WTC11 (cell line): ENCODE results near the gene CYP27B1. TPM values are rescaled to one million over a fixed set of nuclear protein-coding genes. Genes with fewer than 3 reads are reported as not detected.

ENCODE experiments used
- ATAC-seq: fragments of 200-7000 bp; cut with Tn5 transposase; 2 replicates; pipeline ENCODE4 v1.10.0; 2021; ENCODE audit warnings: mild to moderate bottlenecking, moderate library complexity
- CTCF ChIA-PET: fragments of 300-600 bp; sonication (Branson Sonifier 250); formaldehyde crosslinking; loops from one replicate; lab custom pipeline; 2021; ENCODE audit warnings: antibody characterized with exemption; lab: Charles Lee
- POLR2A ChIA-PET: fragments of 350-600 bp; sonication (Branson Sonifier 250); formaldehyde crosslinking; loops from one replicate; lab custom pipeline; 2021; ENCODE audit warnings: antibody characterized with exemption; lab: Charles Lee
- DNase-seq: peaks from one replicate; pipeline ENCODE4 v3.0.0; 2021; ENCODE audit warnings: low spot score
- H3K27ac Mint-ChIP-seq: 2 replicates; pipeline ENCODE4 v1.8.0; 2021; ENCODE audit warnings: mixed read lengths
- H3K27me3 Mint-ChIP-seq: 2 replicates; pipeline ENCODE4 v1.8.0; 2021; ENCODE audit warnings: low read depth, mild to moderate bottlenecking, moderate library complexity, mixed read lengths
- H3K36me3 Mint-ChIP-seq: 2 replicates; pipeline ENCODE4 v1.8.0; 2021; ENCODE audit warnings: mixed read lengths
- H3K4me1 Mint-ChIP-seq: 2 replicates; pipeline ENCODE4 v1.8.0; 2022; ENCODE audit warnings: mixed read lengths
- H3K4me3 Mint-ChIP-seq: 2 replicates; pipeline ENCODE4 v1.8.0; 2021; ENCODE audit warnings: mild to moderate bottlenecking, moderate library complexity, mixed read lengths
- H3K9me3 Mint-ChIP-seq: 2 replicates; pipeline ENCODE4 v1.8.0; 2021; ENCODE audit warnings: mixed read lengths
- CREB1 ChIP-seq: sonication (generic); formaldehyde crosslinking; IDR thresholded peaks from 2 replicates; pipeline ENCODE4 v1.8.0; 2023; ENCODE audit warnings: mild to moderate bottlenecking, missing genetic modification reagents
- GABPB1 ChIP-seq: sonication (generic); formaldehyde crosslinking; IDR thresholded peaks from 2 replicates; pipeline ENCODE4 v1.8.1; 2023; ENCODE audit warnings: mild to moderate bottlenecking, missing genetic modification reagents
- GTF2I ChIP-seq: fragments of 250-450 bp; sonication (Bioruptor Pico); conservative IDR thresholded peaks from 2 replicates; pipeline ENCODE4 v1.4.0; 2021; ENCODE audit warnings: mild to moderate bottlenecking
- MYBL2 ChIP-seq: sonication (generic); formaldehyde crosslinking; IDR thresholded peaks from 2 replicates; pipeline ENCODE4 v1.8.1; 2023; ENCODE audit warnings: mild to moderate bottlenecking, moderate library complexity, missing genetic modification reagents
- NFE2L1 ChIP-seq: sonication (generic); formaldehyde crosslinking; IDR thresholded peaks from 2 replicates; pipeline ENCODE4 v1.8.1; 2023; ENCODE audit warnings: missing genetic modification reagents
- NR3C1 ChIP-seq: sonication (generic); formaldehyde crosslinking; conservative IDR thresholded peaks from 2 replicates; pipeline ENCODE4 v1.8.1; 2023; ENCODE audit warnings: low read depth, mild to moderate bottlenecking, missing genetic modification reagents
- RELA ChIP-seq: sonication (generic); formaldehyde crosslinking; IDR thresholded peaks from 2 replicates; pipeline ENCODE4 v1.8.1; 2022; ENCODE audit warnings: missing genetic modification reagents, mild to moderate bottlenecking, borderline replicate concordance
- SOX15 ChIP-seq: fragments of 250-450 bp; sonication (Bioruptor Pico); IDR thresholded peaks from 2 replicates; pipeline ENCODE4 v1.9.0; 2021; ENCODE audit warnings: mild to moderate bottlenecking
- TCF7 ChIP-seq: sonication (generic); formaldehyde crosslinking; IDR thresholded peaks from 2 replicates; pipeline ENCODE4 v1.8.0; 2022; ENCODE audit warnings: mild to moderate bottlenecking, low read depth, missing genetic modification reagents, moderate library complexity
- ZBTB21 ChIP-seq: sonication (generic); formaldehyde crosslinking; IDR thresholded peaks from 2 replicates; pipeline ENCODE4 v1.8.1; 2023; ENCODE audit warnings: mild to moderate bottlenecking, missing genetic modification reagents, borderline replicate concordance
- total RNA-seq: library from RNA; stranded (reverse); gene quantifications from 3 replicates; pipeline ENCODE4 v1.2.3, GENCODE V29; 2021
- TF ChIP-seq, protein P1 (sequence below): sonication (generic); formaldehyde crosslinking; IDR thresholded peaks from 2 replicates; pipeline ENCODE4 v1.8.0; 2022; ENCODE audit warnings: missing genetic modification reagents
- TF ChIP-seq, protein P2 (sequence below): sonication (generic); formaldehyde crosslinking; IDR thresholded peaks from 2 replicates; pipeline ENCODE4 v1.8.1; 2023; ENCODE audit warnings: mild to moderate bottlenecking, missing genetic modification reagents, moderate library complexity
- TF ChIP-seq, protein P3 (sequence below): sonication (generic); formaldehyde crosslinking; IDR thresholded peaks from 2 replicates; pipeline ENCODE4 v1.8.1; 2023; ENCODE audit warnings: mild to moderate bottlenecking, moderate library complexity, missing genetic modification reagents
- TF ChIP-seq, protein P4 (sequence below): fragments of 250-450 bp; sonication (Bioruptor Pico); IDR thresholded peaks from 2 replicates; pipeline ENCODE4 v1.9.0; 2021; ENCODE audit warnings: mild to moderate bottlenecking
- TF ChIP-seq, protein P5 (sequence below): fragments of 250-450 bp; sonication (Bioruptor Pico); IDR thresholded peaks from 2 replicates; pipeline ENCODE4 v1.9.0; 2021; ENCODE audit warnings: moderate library complexity, mild to moderate bottlenecking, inconsistent platforms, borderline replicate concordance
- TF ChIP-seq, protein P6 (sequence below): sonication (generic); formaldehyde crosslinking; IDR thresholded peaks from 2 replicates; pipeline ENCODE4 v1.8.1; 2022; ENCODE audit warnings: low read depth, missing genetic modification reagents, borderline replicate concordance
- TF ChIP-seq, protein P7 (sequence below): sonication (generic); formaldehyde crosslinking; IDR thresholded peaks from 2 replicates; pipeline ENCODE4 v1.8.1; 2023; ENCODE audit warnings: mild to moderate bottlenecking, missing genetic modification reagents, moderate library complexity

Gene CYP27B1
- total RNA-seq, 1 experiment from 2014 or later = 2.1 TPM

DNA sequence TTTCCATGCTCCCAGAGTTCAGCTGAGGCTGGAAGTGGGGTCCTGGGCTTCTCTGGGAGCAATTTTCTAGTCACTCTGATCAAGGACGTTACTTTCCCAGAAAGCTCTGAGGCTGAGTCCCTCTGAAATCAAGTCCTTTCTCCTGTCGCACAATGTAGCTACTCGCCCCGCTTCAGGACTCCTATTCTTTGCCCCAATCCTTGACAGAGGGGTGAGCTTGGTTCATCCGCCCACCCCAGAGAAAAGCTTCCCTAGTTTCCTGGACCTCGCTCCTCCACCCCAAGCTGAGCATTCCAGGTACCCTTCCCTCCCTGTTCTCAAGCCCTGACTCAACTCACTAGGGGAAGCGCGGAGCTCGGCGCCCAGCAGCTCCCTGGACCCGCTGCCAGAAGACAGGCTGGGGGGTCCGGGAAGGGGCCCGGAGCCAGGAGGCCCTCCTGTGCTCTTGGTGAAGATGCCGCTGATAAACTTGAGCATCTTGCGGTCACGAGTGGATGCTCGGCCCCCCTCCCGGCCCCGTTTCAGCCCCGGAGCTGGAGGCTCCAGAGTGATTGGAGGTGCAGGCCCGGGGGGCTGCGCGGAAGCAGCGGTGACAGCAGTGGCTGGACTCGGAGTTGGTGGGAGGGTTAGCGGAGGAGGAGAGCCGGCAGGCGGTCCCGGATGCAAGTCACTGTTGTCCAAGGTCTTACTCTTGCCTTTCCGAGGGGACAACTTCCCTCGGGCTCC lies 30.0 kb downstream of the CYP27B1 start:
- H3K27ac Mint-ChIP-seq = no peak overlapping the region
- CTCF ChIA-PET = interaction anchor here (0.5 to 6.6 kb wide), 21 partner anchors 8 to 980 kb away, joined by 3 to 146 read pairs (median 6); partner anchors contain the start of genes B4GALNT1, CYP27B1, OS9 and PIP4K2C
- no peak for DNase-seq
- no peaks in the 10 kb centered on the region for H3K36me3 Mint-ChIP-seq
- TF ChIP-seq, protein P1, sequence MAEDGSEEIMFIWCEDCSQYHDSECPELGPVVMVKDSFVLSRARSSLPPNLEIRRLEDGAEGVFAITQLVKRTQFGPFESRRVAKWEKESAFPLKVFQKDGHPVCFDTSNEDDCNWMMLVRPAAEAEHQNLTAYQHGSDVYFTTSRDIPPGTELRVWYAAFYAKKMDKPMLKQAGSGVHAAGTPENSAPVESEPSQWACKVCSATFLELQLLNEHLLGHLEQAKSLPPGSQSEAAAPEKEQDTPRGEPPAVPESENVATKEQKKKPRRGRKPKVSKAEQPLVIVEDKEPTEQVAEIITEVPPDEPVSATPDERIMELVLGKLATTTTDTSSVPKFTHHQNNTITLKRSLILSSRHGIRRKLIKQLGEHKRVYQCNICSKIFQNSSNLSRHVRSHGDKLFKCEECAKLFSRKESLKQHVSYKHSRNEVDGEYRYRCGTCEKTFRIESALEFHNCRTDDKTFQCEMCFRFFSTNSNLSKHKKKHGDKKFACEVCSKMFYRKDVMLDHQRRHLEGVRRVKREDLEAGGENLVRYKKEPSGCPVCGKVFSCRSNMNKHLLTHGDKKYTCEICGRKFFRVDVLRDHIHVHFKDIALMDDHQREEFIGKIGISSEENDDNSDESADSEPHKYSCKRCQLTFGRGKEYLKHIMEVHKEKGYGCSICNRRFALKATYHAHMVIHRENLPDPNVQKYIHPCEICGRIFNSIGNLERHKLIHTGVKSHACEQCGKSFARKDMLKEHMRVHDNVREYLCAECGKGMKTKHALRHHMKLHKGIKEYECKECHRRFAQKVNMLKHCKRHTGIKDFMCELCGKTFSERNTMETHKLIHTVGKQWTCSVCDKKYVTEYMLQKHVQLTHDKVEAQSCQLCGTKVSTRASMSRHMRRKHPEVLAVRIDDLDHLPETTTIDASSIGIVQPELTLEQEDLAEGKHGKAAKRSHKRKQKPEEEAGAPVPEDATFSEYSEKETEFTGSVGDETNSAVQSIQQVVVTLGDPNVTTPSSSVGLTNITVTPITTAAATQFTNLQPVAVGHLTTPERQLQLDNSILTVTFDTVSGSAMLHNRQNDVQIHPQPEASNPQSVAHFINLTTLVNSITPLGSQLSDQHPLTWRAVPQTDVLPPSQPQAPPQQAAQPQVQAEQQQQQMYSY = peak; percentile 73
- no peak for TF ChIP-seq GTF2I (CRISPR knock-in tag)
- peak; percentile 4; the same call in 1 of the 2 replicates for ATAC-seq
- POLR2A ChIA-PET = interaction anchor here (0.6 to 2.2 kb wide), 6 partner anchors 8 to 170 kb away, joined by 3 to 12 read pairs (median 4); partner anchors contain the start of genes CDK4, EEF1AKMT3, METTL1 and TSPAN31
- H3K4me3 Mint-ChIP-seq = peak overlapping the region; percentile 75
- H3K27me3 Mint-ChIP-seq = peaks cover 95% of the 10 kb centered on the region
- no peaks in the 10 kb centered on the region for H3K9me3 Mint-ChIP-seq
- H3K4me1 Mint-ChIP-seq = peaks cover 25% of the 10 kb centered on the region

GRCh38 chr12:57735952-57736740 lies 30.7 kb downstream of the CYP27B1 start:
- ATAC-seq (peak; percentile 70), DNase-seq (peak; percentile 80)
- ChIA-PET POLR2A (interaction anchor here (0.6 to 2.2 kb wide), 9 partner anchors 9 to 169 kb away, joined by 3 to 12 read pairs (median 3); partner anchors contain the start of genes EEF1AKMT3, METTL1 and TSPAN31), CTCF (interaction anchor here (0.6 to 6.6 kb wide), 33 partner anchors 9 to 979 kb away, joined by 3 to 146 read pairs (median 5); partner anchors contain the start of genes ARHGEF25, B4GALNT1, CYP27B1 and DCTN2)
- H3K4me1 Mint-ChIP-seq = peaks cover 25% of the 10 kb centered on the region
- H3K4me3 Mint-ChIP-seq = peak overlapping the region; percentile 75
- no peaks in the 10 kb centered on the region for H3K36me3 Mint-ChIP-seq
- H3K27ac Mint-ChIP-seq = no peak overlapping the region
- peaks cover 95% of the 10 kb centered on the region for H3K27me3 Mint-ChIP-seq
- H3K9me3 Mint-ChIP-seq = no peaks in the 10 kb centered on the region
- no peak for TF ChIP-seq NFE2L1 (CRISPR knock-in tag)
- TF ChIP-seq, protein P2, sequence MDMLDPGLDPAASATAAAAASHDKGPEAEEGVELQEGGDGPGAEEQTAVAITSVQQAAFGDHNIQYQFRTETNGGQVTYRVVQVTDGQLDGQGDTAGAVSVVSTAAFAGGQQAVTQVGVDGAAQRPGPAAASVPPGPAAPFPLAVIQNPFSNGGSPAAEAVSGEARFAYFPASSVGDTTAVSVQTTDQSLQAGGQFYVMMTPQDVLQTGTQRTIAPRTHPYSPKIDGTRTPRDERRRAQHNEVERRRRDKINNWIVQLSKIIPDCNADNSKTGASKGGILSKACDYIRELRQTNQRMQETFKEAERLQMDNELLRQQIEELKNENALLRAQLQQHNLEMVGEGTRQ = 0 out of 2 replicates have a peak, but pooled peaks have one; percentile 27
- no peak for TF ChIP-seq NR3C1 (CRISPR knock-in tag)
- no peak for TF ChIP-seq TCF7 (CRISPR knock-in tag)
- TF ChIP-seq, protein P1 = peak; percentile 71
- no peak for TF ChIP-seq MYBL2 (CRISPR knock-in tag)
- TF ChIP-seq, protein P3, sequence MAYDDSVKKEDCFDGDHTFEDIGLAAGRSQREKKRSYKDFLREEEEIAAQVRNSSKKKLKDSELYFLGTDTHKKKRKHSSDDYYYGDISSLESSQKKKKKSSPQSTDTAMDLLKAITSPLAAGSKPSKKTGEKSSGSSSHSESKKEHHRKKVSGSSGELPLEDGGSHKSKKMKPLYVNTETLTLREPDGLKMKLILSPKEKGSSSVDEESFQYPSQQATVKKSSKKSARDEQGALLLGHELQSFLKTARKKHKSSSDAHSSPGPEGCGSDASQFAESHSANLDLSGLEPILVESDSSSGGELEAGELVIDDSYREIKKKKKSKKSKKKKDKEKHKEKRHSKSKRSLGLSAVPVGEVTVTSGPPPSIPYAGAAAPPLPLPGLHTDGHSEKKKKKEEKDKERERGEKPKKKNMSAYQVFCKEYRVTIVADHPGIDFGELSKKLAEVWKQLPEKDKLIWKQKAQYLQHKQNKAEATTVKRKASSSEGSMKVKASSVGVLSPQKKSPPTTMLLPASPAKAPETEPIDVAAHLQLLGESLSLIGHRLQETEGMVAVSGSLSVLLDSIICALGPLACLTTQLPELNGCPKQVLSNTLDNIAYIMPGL (CRISPR knock-in tag) = peak; percentile 58; the same call in 1 of the 2 replicates
- no peak for TF ChIP-seq SOX15 (CRISPR knock-in tag)
- TF ChIP-seq, protein P4, sequence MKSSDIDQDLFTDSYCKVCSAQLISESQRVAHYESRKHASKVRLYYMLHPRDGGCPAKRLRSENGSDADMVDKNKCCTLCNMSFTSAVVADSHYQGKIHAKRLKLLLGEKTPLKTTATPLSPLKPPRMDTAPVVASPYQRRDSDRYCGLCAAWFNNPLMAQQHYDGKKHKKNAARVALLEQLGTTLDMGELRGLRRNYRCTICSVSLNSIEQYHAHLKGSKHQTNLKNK (CRISPR knock-in tag) = no peak
- TF ChIP-seq, protein P5, sequence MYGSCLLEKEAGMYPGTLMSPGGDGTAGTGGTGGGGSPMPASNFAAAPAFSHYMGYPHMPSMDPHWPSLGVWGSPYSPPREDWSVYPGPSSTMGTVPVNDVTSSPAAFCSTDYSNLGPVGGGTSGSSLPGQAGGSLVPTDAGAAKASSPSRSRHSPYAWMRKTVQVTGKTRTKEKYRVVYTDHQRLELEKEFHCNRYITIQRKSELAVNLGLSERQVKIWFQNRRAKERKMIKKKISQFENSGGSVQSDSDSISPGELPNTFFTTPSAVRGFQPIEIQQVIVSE (CRISPR knock-in tag) = no peak
- TF ChIP-seq CREB1 = no peak
- TF ChIP-seq, protein P6, sequence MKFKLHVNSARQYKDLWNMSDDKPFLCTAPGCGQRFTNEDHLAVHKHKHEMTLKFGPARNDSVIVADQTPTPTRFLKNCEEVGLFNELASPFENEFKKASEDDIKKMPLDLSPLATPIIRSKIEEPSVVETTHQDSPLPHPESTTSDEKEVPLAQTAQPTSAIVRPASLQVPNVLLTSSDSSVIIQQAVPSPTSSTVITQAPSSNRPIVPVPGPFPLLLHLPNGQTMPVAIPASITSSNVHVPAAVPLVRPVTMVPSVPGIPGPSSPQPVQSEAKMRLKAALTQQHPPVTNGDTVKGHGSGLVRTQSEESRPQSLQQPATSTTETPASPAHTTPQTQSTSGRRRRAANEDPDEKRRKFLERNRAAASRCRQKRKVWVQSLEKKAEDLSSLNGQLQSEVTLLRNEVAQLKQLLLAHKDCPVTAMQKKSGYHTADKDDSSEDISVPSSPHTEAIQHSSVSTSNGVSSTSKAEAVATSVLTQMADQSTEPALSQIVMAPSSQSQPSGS (CRISPR knock-in tag) = no peak
- TF ChIP-seq, protein P7, sequence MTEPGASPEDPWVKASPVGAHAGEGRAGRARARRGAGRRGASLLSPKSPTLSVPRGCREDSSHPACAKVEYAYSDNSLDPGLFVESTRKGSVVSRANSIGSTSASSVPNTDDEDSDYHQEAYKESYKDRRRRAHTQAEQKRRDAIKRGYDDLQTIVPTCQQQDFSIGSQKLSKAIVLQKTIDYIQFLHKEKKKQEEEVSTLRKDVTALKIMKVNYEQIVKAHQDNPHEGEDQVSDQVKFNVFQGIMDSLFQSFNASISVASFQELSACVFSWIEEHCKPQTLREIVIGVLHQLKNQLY = no peak
- no peak for TF ChIP-seq RELA (CRISPR knock-in tag)
- TF ChIP-seq GABPB1 = no peak
- no peak for TF ChIP-seq ZBTB21 (CRISPR knock-in tag)
